Gastrocnemius medialis (tissue), 4 donors: Measurements from ENCODE around the gene RSU1. TPM values are rescaled to one million over a fixed set of nuclear protein-coding genes. Genes with fewer than 3 reads are reported as not detected.

Experiments used
- ATAC-seq, 2 donors: fragments of 150-250 bp; one replicate each; pipeline ENCODE4 v1.9.1; 2016
- DNase-seq, 2 donors: peaks; one replicate each; pipeline ENCODE4 v3.0.0-alpha.2; 2019
- H3K27ac ChIP-seq, 4 donors: fragments of 200-600 bp; sonication (generic); 1 replicate in 1 of 4; 2 replicates in 3 of 4; pipeline ENCODE4 v1.5.1; 2016 to 2018; ENCODE audit warnings: mild to moderate bottlenecking in 2 of 4, moderate library complexity in 1 of 4
- H3K27me3 ChIP-seq, 3 donors: fragments of 200-600 bp; sonication (generic) in 2 of 3; 1 replicate in 1 of 3; 2 replicates in 2 of 3; pipeline versions ENCODE4 v1.5.1 to v1.6.0; 2016 to 2019; ENCODE audit warnings: mild to moderate bottlenecking in 1 of 3, moderate library complexity in 1 of 3
- H3K36me3 ChIP-seq, 2 donors: fragments of 200-600 bp; sonication (generic) in 1 of 2; one replicate each; pipeline ENCODE4 v1.5.1; 2017 to 2018
- H3K4me1 ChIP-seq, 2 donors: fragments of 200-600 bp; sonication (generic) in 1 of 2; one replicate each; pipeline ENCODE4 v1.5.1; 2016 to 2017; ENCODE audit warnings: mild to moderate bottlenecking in 2 of 2
- H3K4me3 ChIP-seq, 4 donors: fragments of 200-600 bp; sonication (generic) in 3 of 4; 1 replicate in 1 of 4; 2 replicates in 3 of 4; pipeline ENCODE4 v1.5.1; 2016 to 2019; ENCODE audit warnings: mild to moderate bottlenecking in 2 of 4
- H3K9me3 ChIP-seq, 3 donors: fragments of 200-600 bp; sonication (generic) in 2 of 3; 1 replicate in 1 of 3; 2 replicates in 2 of 3; pipeline ENCODE4 v1.5.1; 2016 to 2019
- POLR2A ChIP-seq, 2 donors: fragments of 450-650 bp; IDR thresholded peaks; one replicate each; pipeline ENCODE4 v1.6.1; 2017; ENCODE audit warnings: antibody characterized with exemption in 2 of 2, mild to moderate bottlenecking in 2 of 2, moderate library complexity in 2 of 2
- in situ Hi-C, 4 donors: fragments of 200-750 bp; cut with MboI; loops; one replicate each; pipeline versions ENCODE4 v1.15.0 to v1.8.0; 2017; ENCODE audit warnings: low sequenced_read_pairs in 4 of 4
- intact Hi-C: fragments of 100-400 bp; cut with DNase I; formaldehyde crosslinking; loops from one replicate; pipeline ENCODE4 v1.15.1; 2023; ENCODE audit warnings: low total_unique reads
- total RNA-seq, 4 donors: library from RNA; depleted of rRNA; stranded (reverse); fragments of >200 nt; gene quantifications; one replicate each; pipeline versions ENCODE4 v1.1.0 to v1.2.3, GENCODE V29; 2016
- TF ChIP-seq, protein P1 (sequence below), 5 experiments: fragments of 450-650 bp in 3 of 5; fragments of 200-600 bp in 2 of 5; sonication (generic) in 2 of 5; IDR thresholded peaks in 4 of 5; conservative IDR thresholded peaks in 1 of 5; 1 replicate in 4 of 5; 2 replicates in 1 of 5; pipeline ENCODE4 v1.5.1; 2016 to 2019; ENCODE audit warnings: antibody characterized with exemption in 5 of 5, mild to moderate bottlenecking in 3 of 5, moderate library complexity in 3 of 5

Gene RSU1
- total RNA-seq, 4 donors from 2014 or later, result 24.2 to 32.8 (median 26.1) TPM

DNA sequence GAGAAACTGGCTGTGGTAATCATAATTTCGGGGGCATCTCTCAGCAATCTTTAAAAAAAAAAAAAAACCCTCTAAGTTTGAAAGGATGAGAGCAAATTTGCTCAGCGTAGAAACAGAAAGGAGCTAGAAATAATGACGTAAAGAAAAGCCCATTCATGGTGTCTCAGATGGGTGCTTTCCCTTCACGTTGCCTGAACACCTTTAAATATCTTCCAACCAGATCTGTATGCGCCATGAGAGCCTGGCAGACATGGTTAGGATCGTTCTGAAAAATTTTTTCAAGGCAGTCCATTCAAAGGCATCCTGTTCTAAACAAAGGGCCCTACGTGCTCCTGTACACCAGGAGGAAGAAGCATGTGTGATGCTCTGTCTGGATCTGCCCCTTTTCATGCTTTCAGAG is 154.3 kb downstream of the RSU1 start:
- H3K27ac ChIP-seq, result no peak overlapping the region
- TF ChIP-seq, protein P1, sequence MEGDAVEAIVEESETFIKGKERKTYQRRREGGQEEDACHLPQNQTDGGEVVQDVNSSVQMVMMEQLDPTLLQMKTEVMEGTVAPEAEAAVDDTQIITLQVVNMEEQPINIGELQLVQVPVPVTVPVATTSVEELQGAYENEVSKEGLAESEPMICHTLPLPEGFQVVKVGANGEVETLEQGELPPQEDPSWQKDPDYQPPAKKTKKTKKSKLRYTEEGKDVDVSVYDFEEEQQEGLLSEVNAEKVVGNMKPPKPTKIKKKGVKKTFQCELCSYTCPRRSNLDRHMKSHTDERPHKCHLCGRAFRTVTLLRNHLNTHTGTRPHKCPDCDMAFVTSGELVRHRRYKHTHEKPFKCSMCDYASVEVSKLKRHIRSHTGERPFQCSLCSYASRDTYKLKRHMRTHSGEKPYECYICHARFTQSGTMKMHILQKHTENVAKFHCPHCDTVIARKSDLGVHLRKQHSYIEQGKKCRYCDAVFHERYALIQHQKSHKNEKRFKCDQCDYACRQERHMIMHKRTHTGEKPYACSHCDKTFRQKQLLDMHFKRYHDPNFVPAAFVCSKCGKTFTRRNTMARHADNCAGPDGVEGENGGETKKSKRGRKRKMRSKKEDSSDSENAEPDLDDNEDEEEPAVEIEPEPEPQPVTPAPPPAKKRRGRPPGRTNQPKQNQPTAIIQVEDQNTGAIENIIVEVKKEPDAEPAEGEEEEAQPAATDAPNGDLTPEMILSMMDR (IDR thresholded peaks at IDR 0.05 in 4 of 5, conservative IDR thresholded peaks at IDR 0.05 in 1 of 5), result no peak
- no peak for TF ChIP-seq POLR2A (IDR thresholded peaks at IDR 0.05)
- no peak overlapping the region for H3K4me3 ChIP-seq
- no peaks in the 10 kb centered on the region for H3K27me3 ChIP-seq
- H3K36me3 ChIP-seq, result no peaks in the 10 kb centered on the region
- DNase-seq (no peak), ATAC-seq (no peak)
- no peaks in the 10 kb centered on the region for H3K9me3 ChIP-seq
- no peaks in the 10 kb centered on the region for H3K4me1 ChIP-seq
- intact Hi-C loops (no loop called here), in situ Hi-C loops (no loop called here)

DNA sequence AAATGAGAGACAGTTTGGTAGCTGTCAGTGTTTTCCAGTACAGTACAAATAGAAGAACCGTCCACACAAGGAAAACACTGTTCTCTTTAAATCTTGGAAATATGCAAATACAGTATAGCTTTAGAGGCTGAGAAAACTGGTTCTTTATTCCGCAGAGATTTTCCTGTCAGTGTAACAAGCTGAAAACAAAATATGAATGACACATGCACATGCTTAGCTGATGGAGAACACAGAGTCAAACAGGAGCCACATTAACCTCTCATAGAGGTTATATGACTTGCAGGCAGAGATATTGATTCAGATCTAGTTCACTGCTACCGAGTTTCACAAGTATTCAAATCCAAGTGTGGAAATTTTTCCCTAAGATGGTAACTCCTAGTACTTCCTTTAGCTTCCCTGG is 160.3 kb downstream of the RSU1 start:
- no peak for ATAC-seq
- in situ Hi-C loops, result no loop called here
- intact Hi-C loops, result no loop called here

DNA sequence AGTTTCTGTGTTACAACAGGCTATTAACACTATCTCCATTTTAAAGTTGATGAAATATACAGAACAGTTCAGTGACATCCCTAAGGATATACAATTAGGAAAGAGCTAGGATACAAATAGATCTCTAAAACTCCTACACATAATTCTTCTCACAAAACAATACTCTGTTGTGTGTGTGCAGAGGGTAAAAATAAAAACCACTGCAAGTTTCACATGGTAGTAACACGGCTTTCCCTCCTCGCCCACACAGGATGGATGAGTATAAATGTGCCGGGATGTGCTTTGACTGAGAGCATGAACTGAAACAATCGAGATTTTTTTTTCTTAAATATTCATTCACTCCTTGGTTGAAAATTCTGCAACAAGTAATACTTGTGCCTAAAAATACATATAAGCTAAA is 164.0 kb downstream of the RSU1 start:
- ATAC-seq (no peak), DNase-seq (no peak)
- no peak overlapping the region for H3K4me3 ChIP-seq
- in situ Hi-C loops, result no loop called here
- H3K27me3 ChIP-seq, result no peaks in the 10 kb centered on the region
- no peak overlapping the region for H3K27ac ChIP-seq
- no peaks in the 10 kb centered on the region for H3K4me1 ChIP-seq
- TF ChIP-seq, protein P1 (IDR thresholded peaks at IDR 0.05 in 4 of 5, conservative IDR thresholded peaks at IDR 0.05 in 1 of 5), result no peak
- TF ChIP-seq POLR2A (IDR thresholded peaks at IDR 0.05), result no peak
- H3K9me3 ChIP-seq, result no peaks in the 10 kb centered on the region
- H3K36me3 ChIP-seq, result no peaks in the 10 kb centered on the region
- intact Hi-C loops, result no loop called here

More for the DNA sequence above, 160.3 kb downstream of the RSU1 start:
- no peaks in the 10 kb centered on the region for H3K36me3 ChIP-seq
- H3K4me3 ChIP-seq, result no peak overlapping the region
- H3K4me1 ChIP-seq, result no peaks in the 10 kb centered on the region
- TF ChIP-seq, protein P1 (IDR thresholded peaks at IDR 0.05 in 4 of 5, conservative IDR thresholded peaks at IDR 0.05 in 1 of 5), result no peak
- no peak for TF ChIP-seq POLR2A (IDR thresholded peaks at IDR 0.05)
- no peaks in the 10 kb centered on the region for H3K27me3 ChIP-seq
- H3K9me3 ChIP-seq, result no peaks in the 10 kb centered on the region
- no peak overlapping the region for H3K27ac ChIP-seq
- no peak for DNase-seq

DNA sequence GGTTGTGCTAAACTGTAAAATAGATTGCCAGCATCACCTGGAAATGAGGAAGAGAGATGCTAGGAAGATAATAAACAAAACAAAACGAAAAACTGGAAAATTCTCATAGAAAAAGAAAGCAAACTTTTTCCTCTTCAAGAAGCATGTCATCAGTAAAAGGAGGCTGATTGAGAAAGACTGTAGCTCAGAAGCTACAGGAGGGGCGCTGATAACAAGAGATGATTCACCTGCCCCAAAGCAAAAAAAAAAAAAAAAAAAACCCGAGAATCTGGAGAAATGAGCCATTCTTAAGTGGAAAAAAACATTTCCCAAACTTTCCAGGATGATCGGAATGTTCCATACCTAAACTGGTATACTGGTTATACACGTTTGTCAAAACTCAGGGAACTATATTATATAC is 165.1 kb downstream of the RSU1 start:
- ATAC-seq (no peak), DNase-seq (no peak)
- Histone ChIP-seq H3K27ac (no peak overlapping the region), H3K36me3 (no peaks in the 10 kb centered on the region), H3K9me3 (no peaks in the 10 kb centered on the region), H3K4me3 (no peak overlapping the region), H3K27me3 (no peaks in the 10 kb centered on the region), H3K4me1 (no peaks in the 10 kb centered on the region)
- intact Hi-C loops (no loop called here), in situ Hi-C loops (no loop called here)
- no peak for TF ChIP-seq POLR2A (IDR thresholded peaks at IDR 0.05)
- TF ChIP-seq, protein P1 (IDR thresholded peaks at IDR 0.05 in 4 of 5, conservative IDR thresholded peaks at IDR 0.05 in 1 of 5), result no peak

DNA sequence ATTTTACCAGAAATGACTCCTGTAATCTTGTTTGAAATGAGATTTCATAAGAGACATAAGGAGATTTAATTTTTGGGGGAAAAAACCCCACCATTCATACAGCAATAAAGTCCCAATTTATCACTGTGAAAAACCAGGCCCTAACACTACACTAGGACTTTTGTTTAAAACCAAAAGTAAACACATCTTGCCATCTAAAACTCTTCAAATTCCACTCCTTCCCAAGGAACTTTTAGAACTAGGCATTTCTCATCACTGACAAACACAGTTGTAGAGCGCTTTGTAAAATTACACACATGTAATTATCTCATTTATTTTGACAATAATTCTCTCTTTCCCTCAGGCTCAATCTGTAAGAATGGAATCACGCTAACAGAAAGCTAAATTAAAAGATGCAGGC is 167.5 kb downstream of the RSU1 start:
- ATAC-seq (no peak), DNase-seq (no peak)
- Histone ChIP-seq H3K27ac (no peak overlapping the region), H3K27me3 (no peaks in the 10 kb centered on the region), H3K4me3 (no peak overlapping the region), H3K9me3 (no peaks in the 10 kb centered on the region), H3K36me3 (no peaks in the 10 kb centered on the region), H3K4me1 (no peaks in the 10 kb centered on the region)
- TF ChIP-seq, protein P1 (IDR thresholded peaks at IDR 0.05 in 4 of 5, conservative IDR thresholded peaks at IDR 0.05 in 1 of 5), result no peak
- TF ChIP-seq POLR2A (IDR thresholded peaks at IDR 0.05), result no peak
- intact Hi-C loops, result no loop called here
- in situ Hi-C loops, result no loop called here
